Measurements from ENCODE around the gene UIMC1. TPM values are rescaled to one million over a fixed set of nuclear protein-coding genes. Genes with fewer than 3 reads are reported as not detected.

UIMC1 gene
- total RNA-seq, 1 donor from 2014 or later, result 34.2 TPM

GRCh38 chr5:177023303-177023664, 16.7 kb upstream of the UIMC1 start:
- H3K9me3 Mint-ChIP-seq (ENCODE audit: low read depth), result no peaks in the 10 kb centered on the region

GRCh38 chr5:177022386-177023302, 16.1 kb upstream of the UIMC1 start, which contains the start of gene ZNF346:
Gene ZNF346, plus strand, starts transcription at chr5:177022696. Its CDS starts 43 bp downstream, at chr5:177022739.
- Mint-ChIP-seq H3K27me3 (ENCODE audit: low read depth) (no peaks in the 10 kb centered on the region), H3K4me1 (ENCODE audit: low read depth) (peaks cover 30% of the 10 kb centered on the region), H3K4me3 (ENCODE audit: unreplicated experiment) (peak within 1 kb of the TSS; percentile 90), H3K27ac (ENCODE audit: unreplicated experiment) (peak within 1 kb of the TSS; percentile 89), H3K9me3 (ENCODE audit: low read depth) (no peaks in the 10 kb centered on the region), H3K36me3 (ENCODE audit: low read depth) (no peaks in the 10 kb centered on the region)
- peak; percentile 82 for TF ChIP-seq CTCF (IDR thresholded peaks at IDR 0.05)
- DNase-seq (ENCODE audit: low spot score), result no peak

More at GRCh38 chr5:177023303-177023664, 16.7 kb upstream of the UIMC1 start:
- Mint-ChIP-seq H3K36me3 (ENCODE audit: low read depth) (no peaks in the 10 kb centered on the region), H3K27ac (ENCODE audit: unreplicated experiment) (peak overlapping the region; percentile 89), H3K4me3 (ENCODE audit: unreplicated experiment) (peak overlapping the region; percentile 90), H3K4me1 (ENCODE audit: low read depth) (peaks cover 30% of the 10 kb centered on the region), H3K27me3 (ENCODE audit: low read depth) (no peaks in the 10 kb centered on the region)
- no peak for TF ChIP-seq CTCF (IDR thresholded peaks at IDR 0.05)
- no peak for DNase-seq (ENCODE audit: low spot score)

- Mint-ChIP-seq H3K27me3 (ENCODE audit: low read depth) (no peaks in the 10 kb centered on the region), H3K9me3 (ENCODE audit: low read depth) (no peaks in the 10 kb centered on the region), H3K27ac (ENCODE audit: unreplicated experiment) (no peak overlapping the region), H3K4me3 (ENCODE audit: unreplicated experiment) (no peak overlapping the region), H3K36me3 (ENCODE audit: low read depth) (no peaks in the 10 kb centered on the region), H3K4me1 (ENCODE audit: low read depth) (peaks cover 25% of the 10 kb centered on the region)
- TF ChIP-seq CTCF (IDR thresholded peaks at IDR 0.05), result no peak
- DNase-seq (ENCODE audit: low spot score), result no peak
Measured at GRCh38 chr5:177020033-177020432, 13.5 kb upstream of the UIMC1 start.

GRCh38 chr5:177018341-177018740, 11.8 kb upstream of the UIMC1 start:
- no peaks in the 10 kb centered on the region for H3K9me3 Mint-ChIP-seq (ENCODE audit: low read depth)
- no peak for DNase-seq (ENCODE audit: low spot score)
- no peak overlapping the region for H3K4me3 Mint-ChIP-seq (ENCODE audit: unreplicated experiment)
- peaks cover 15% of the 10 kb centered on the region for H3K4me1 Mint-ChIP-seq (ENCODE audit: low read depth)
- no peaks in the 10 kb centered on the region for H3K27me3 Mint-ChIP-seq (ENCODE audit: low read depth)
- no peaks in the 10 kb centered on the region for H3K36me3 Mint-ChIP-seq (ENCODE audit: low read depth)
- H3K27ac Mint-ChIP-seq (ENCODE audit: unreplicated experiment), result no peak overlapping the region
- no peak for TF ChIP-seq CTCF (IDR thresholded peaks at IDR 0.05)

GRCh38 chr5:177015156-177015555, 8.6 kb upstream of the UIMC1 start:
- Mint-ChIP-seq H3K27ac (ENCODE audit: unreplicated experiment) (no peak overlapping the region), H3K27me3 (ENCODE audit: low read depth) (no peaks in the 10 kb centered on the region), H3K4me3 (ENCODE audit: unreplicated experiment) (no peak overlapping the region), H3K36me3 (ENCODE audit: low read depth) (no peaks in the 10 kb centered on the region), H3K9me3 (ENCODE audit: low read depth) (no peaks in the 10 kb centered on the region), H3K4me1 (ENCODE audit: low read depth) (peaks cover 2% of the 10 kb centered on the region)
- no peak for DNase-seq (ENCODE audit: low spot score)
- TF ChIP-seq CTCF (IDR thresholded peaks at IDR 0.05), result no peak

All from chondrocyte (in vitro differentiated cells).